Activated CD4-positive, alpha-beta T cell treated with anti-CD3 and anti-CD28 coated beads for 24 hours (primary cell): Measurements from ENCODE around the gene DUOXA2.
"Not testable (repeated sequence)": the region's sequence is repeated elsewhere in the genome, so short reads cannot be mapped to it uniquely, and the experiment has no call there.

Experiments
- DNase-seq, 2 donors: peaks; one replicate each; pipeline ENCODE4 v3.0.0-alpha.2; 2020; ENCODE audit warnings: low read depth in 2 of 2

The DUOXA2 gene

GRCh38 chr15:45114076-45114750 lies at the start of gene DUOXA2, which contains the start of gene DUOX2:
TSS of gene DUOXA2 (plus strand) at chr15:45114326. CDS start at chr15:45114606, 280 bp downstream.
TSS of gene DUOX2 (minus strand) at chr15:45114172. CDS start at chr15:45113411, 761 bp downstream.
- no peak for DNase-seq

GRCh38 chr15:45064386-45064785 lies 49.7 kb upstream of the DUOXA2 start:
- no peak for DNase-seq

GRCh38 chr15:45069942-45070360 lies 44.2 kb upstream of the DUOXA2 start:
- DNase-seq = not testable (repeated sequence)

GRCh38 chr15:45073602-45074001 lies 40.5 kb upstream of the DUOXA2 start:
- DNase-seq = not testable (repeated sequence)

- DNase-seq = not testable (repeated sequence)
Observed at GRCh38 chr15:45075440-45076320, 38.4 kb upstream of the DUOXA2 start.

GRCh38 chr15:45077391-45077790 lies 36.7 kb upstream of the DUOXA2 start:
- DNase-seq = not testable (repeated sequence)

GRCh38 chr15:45079201-45079600 lies 34.9 kb upstream of the DUOXA2 start:
- not testable (repeated sequence) for DNase-seq

GRCh38 chr15:45079628-45080246 lies 34.4 kb upstream of the DUOXA2 start:
- not testable (repeated sequence) for DNase-seq

- DNase-seq = not testable (repeated sequence)
Observed at GRCh38 chr15:45080593-45080992, 33.5 kb upstream of the DUOXA2 start.

GRCh38 chr15:45082412-45082811 lies 31.7 kb upstream of the DUOXA2 start:
- not testable (repeated sequence) for DNase-seq

- DNase-seq = no peak
Observed at GRCh38 chr15:45083223-45083622, 30.9 kb upstream of the DUOXA2 start.

GRCh38 chr15:45084163-45084562 lies 30.0 kb upstream of the DUOXA2 start:
- DNase-seq = no peak

GRCh38 chr15:45087513-45087912 lies 26.6 kb upstream of the DUOXA2 start:
- no peak for DNase-seq

GRCh38 chr15:45088801-45089711 lies 25.1 kb upstream of the DUOXA2 start:
- no peak for DNase-seq

GRCh38 chr15:45089712-45090373 lies 24.3 kb upstream of the DUOXA2 start:
- DNase-seq = no peak

- DNase-seq = no peak
Observed at GRCh38 chr15:45091161-45091560, 23.0 kb upstream of the DUOXA2 start.

- no peak for DNase-seq
Observed at GRCh38 chr15:45091576-45091975, 22.6 kb upstream of the DUOXA2 start.

GRCh38 chr15:45093013-45093412 lies 21.1 kb upstream of the DUOXA2 start:
- DNase-seq = no peak

- DNase-seq = no peak
Observed at GRCh38 chr15:45093622-45094357, 20.3 kb upstream of the DUOXA2 start.

GRCh38 chr15:45094358-45094730 lies 19.8 kb upstream of the DUOXA2 start:
- DNase-seq = no peak
